B cell (primary cell): Measurements from ENCODE around the gene CST7. TPM values are rescaled to one million over a fixed set of nuclear protein-coding genes. Genes with fewer than 3 reads are reported as not detected.

Experiments
- ATAC-seq: fragments of 200-7000 bp; cut with Tn5 transposase; one replicate; pipeline ENCODE4 v1.10.0; 2021; ENCODE audit warnings: low read depth, mild to moderate bottlenecking, moderate number of reproducible peaks, moderate library complexity
- CTCF ChIA-PET: fragments of 350-600 bp; sonication (Branson Sonifier 250); formaldehyde crosslinking; loops from one replicate; lab custom pipeline; 2021; ENCODE audit warnings: antibody characterized with exemption, inconsistent platforms; lab: Charles Lee
- POLR2A ChIA-PET: fragments of 350-600 bp; sonication (Branson Sonifier 250); formaldehyde crosslinking; loops from one replicate; lab custom pipeline; 2021; ENCODE audit warnings: antibody characterized with exemption; lab: Charles Lee
- DNase-seq: peaks from one replicate; pipeline ENCODE4 v3.0.0; 2013
- H2AFZ ChIP-seq: 2 replicates; pipeline ENCODE4 v1.6.1; 2012; ENCODE audit warnings: mild to moderate bottlenecking, low read depth, low read length; ENCODE audit not compliant: insufficient read depth, poor library complexity, severe bottlenecking
- H3K27ac ChIP-seq, 2 donors: 1 replicate in 1 of 2; 2 replicates in 1 of 2; pipeline ENCODE4 v1.5.1; 2012 to 2013; ENCODE audit warnings: low read length in 2 of 2, mild to moderate bottlenecking in 2 of 2, moderate library complexity in 1 of 2
- H3K27me3 ChIP-seq, 4 experiments: fragments of 200-600 bp in 1 of 4; sonication (generic) in 1 of 4; replicated peaks in 1 of 4; 1 replicate in 2 of 4; 2 replicates in 2 of 4; pipeline versions ENCODE4 v1.6.1 to v1.7.0; 2013 to 2016; ENCODE audit warnings: low read length in 3 of 4, mild to moderate bottlenecking in 2 of 4, mixed read lengths in 1 of 4, moderate library complexity in 1 of 4; ENCODE audit not compliant: insufficient read depth in 4 of 4, control insufficient read depth in 3 of 4; ENCODE audit errors: control extremely low read depth in 1 of 4
- H3K36me3 ChIP-seq, 2 experiments: replicated peaks in 1 of 2; 1 replicate in 1 of 2; 2 replicates in 1 of 2; pipeline versions ENCODE4 v1.6.1 to v1.7.1; 2013; ENCODE audit warnings: low read length in 1 of 2; ENCODE audit not compliant: insufficient read depth in 2 of 2, control insufficient read depth in 1 of 2; ENCODE audit errors: control extremely low read depth in 1 of 2, extremely low read depth in 1 of 2
- H3K4me1 ChIP-seq, 2 donors: fragments of 200-600 bp in 1 of 2; sonication (generic) in 1 of 2; 1 replicate in 1 of 2; 2 replicates in 1 of 2; pipeline versions ENCODE4 v1.5.1 to v1.6.1; 2013 to 2017; ENCODE audit warnings: low read length in 2 of 2; ENCODE audit not compliant: control insufficient read depth in 2 of 2, insufficient read depth in 2 of 2
- H3K4me2 ChIP-seq: replicated peaks from 2 replicates; pipeline ENCODE3; 2012; ENCODE audit warnings: mild to moderate bottlenecking, low read depth, low read length; ENCODE audit not compliant: poor library complexity, severe bottlenecking
- H3K4me3 ChIP-seq, 5 experiments: fragments of 200-600 bp in 1 of 5; sonication (generic) in 1 of 5; 1 replicate in 3 of 5; 2 replicates in 2 of 5; pipeline versions ENCODE4 v1.5.1 to v1.7.0; 2011 to 2016; ENCODE audit warnings: low read length in 4 of 5, mild to moderate bottlenecking in 4 of 5, low read depth in 2 of 5, control low read depth in 1 of 5, moderate library complexity in 1 of 5; ENCODE audit not compliant: insufficient read depth in 1 of 5; ENCODE audit errors: control extremely low read depth in 1 of 5, extremely low read depth in 1 of 5
- H3K79me2 ChIP-seq: fragments of 200-600 bp; sonication (generic); one replicate; pipeline ENCODE4 v1.6.0; 2016; ENCODE audit warnings: low read length; ENCODE audit not compliant: control insufficient read depth, insufficient read depth
- H3K9ac ChIP-seq: fragments of 200-600 bp; sonication (generic); 2 replicates; pipeline ENCODE4 v1.6.1; 2017; ENCODE audit warnings: mild to moderate bottlenecking, low read length, moderate library complexity
- H3K9me3 ChIP-seq, 3 donors: one replicate each; pipeline versions ENCODE4 v1.6.1 to v1.7.1; 2013; ENCODE audit warnings: low read length in 2 of 3; ENCODE audit not compliant: control insufficient read depth in 2 of 3, insufficient read depth in 1 of 3; ENCODE audit errors: control extremely low read depth in 1 of 3
- H4K20me1 ChIP-seq: 2 replicates; pipeline ENCODE4 v1.6.0; 2012; ENCODE audit warnings: mild to moderate bottlenecking, low read length; ENCODE audit not compliant: insufficient read depth, control insufficient read depth, poor library complexity, severe bottlenecking
- H3K27ac Mint-ChIP-seq: one replicate; pipeline ENCODE4 v1.8.0; 2021; ENCODE audit warnings: mixed read lengths
- H3K27me3 Mint-ChIP-seq: one replicate; pipeline ENCODE4 v1.8.0; 2021; ENCODE audit warnings: mixed read lengths
- H3K4me1 Mint-ChIP-seq: one replicate; pipeline ENCODE4 v1.8.0; 2021; ENCODE audit warnings: mixed read lengths
- H3K4me3 Mint-ChIP-seq: one replicate; pipeline ENCODE4 v1.8.0; 2021; ENCODE audit warnings: mixed read lengths
- H3K9me3 Mint-ChIP-seq: one replicate; pipeline ENCODE4 v1.8.0; 2022; ENCODE audit warnings: mixed read lengths; ENCODE audit not compliant: insufficient read depth
- CTCF ChIP-seq: fragments of 200-600 bp; IDR thresholded peaks from one replicate; pipeline ENCODE4 v1.8.0; 2022; ENCODE audit warnings: antibody characterized with exemption, mild to moderate bottlenecking
- EZH2 ChIP-seq: IDR thresholded peaks from 2 replicates; pipeline ENCODE4 v1.6.1; 2012; ENCODE audit warnings: borderline replicate concordance, low read depth, mild to moderate bottlenecking, moderate library complexity, low read length; ENCODE audit not compliant: insufficient read depth, poor library complexity, severe bottlenecking
- WGBS: methylation state at CpG from one replicate; pipeline ENCODE4 v1.1.5; 2013; ENCODE audit warnings: missing lambda C conversion rate; ENCODE audit not compliant: insufficient coverage; 5-methylcytosine and 5-hydroxymethylcytosine counted together
- intact Hi-C: fragments of 100-400 bp; cut with micrococcal nuclease; formaldehyde crosslinking; loops from one replicate; pipeline ENCODE4 v1.10.0; 2022
- polyA plus RNA-seq: library from polyadenylated mRNA; depleted of rRNA; stranded (reverse); fragments of >200 nt; gene quantifications from 2 replicates; pipeline ENCODE4 v1.2.3, GENCODE V29; 2012
- total RNA-seq, 2 donors: library from RNA; stranded (reverse); fragments of 120-200 nt in 1 of 2; gene quantifications; 1 replicate in 1 of 2; 2 replicates in 1 of 2; pipeline versions ENCODE4 v1.2.3 to v1.2.4, GENCODE V29; 2013 to 2022

Gene CST7
- total and polyA plus RNA-seq, 2 donors (not counting 1 experiment from before 2014, with no cell fraction given), result 0.94 to 3.4 TPM

GRCh38 chr20:24977797-24978196 is 28.7 kb downstream of the CST7 start:
- H3K9ac ChIP-seq, result no peak overlapping the region
- Mint-ChIP-seq H3K4me3 (no peak overlapping the region), H3K9me3 (peaks cover 8% of the 10 kb centered on the region), H3K4me1 (peaks cover 5% of the 10 kb centered on the region), H3K27me3 (no peaks in the 10 kb centered on the region), H3K27ac (no peak overlapping the region)
- H3K4me3 ChIP-seq, result no peak overlapping the region
- H3K27me3 ChIP-seq, result no peaks in the 10 kb centered on the region
- no peak overlapping the region for H3K4me2 ChIP-seq
- no peaks in the 10 kb centered on the region for H4K20me1 ChIP-seq
- peaks cover 0 to 9% of the 10 kb centered on the region in 2 donors for H3K4me1 ChIP-seq
- CTCF ChIA-PET, result no interaction called here
- peaks cover 3 to 18% (median 5%) of the 10 kb centered on the region in 3 donors for H3K9me3 ChIP-seq
- H3K79me2 ChIP-seq, result peaks cover 25% of the 10 kb centered on the region
- ATAC-seq, result no peak
- intact Hi-C loops, result no loop called here
- DNase-seq, result no peak
- no peak overlapping the region for H3K27ac ChIP-seq
- peaks cover 19 to 43% of the 10 kb centered on the region in 2 experiments for H3K36me3 ChIP-seq
- no peak for TF ChIP-seq EZH2
- TF ChIP-seq CTCF, result no peak
- POLR2A ChIA-PET, result no interaction called here
- 96% methylated on average over 3 of the region's 3 CpGs for WGBS
- no peak overlapping the region for H2AFZ ChIP-seq

DNA sequence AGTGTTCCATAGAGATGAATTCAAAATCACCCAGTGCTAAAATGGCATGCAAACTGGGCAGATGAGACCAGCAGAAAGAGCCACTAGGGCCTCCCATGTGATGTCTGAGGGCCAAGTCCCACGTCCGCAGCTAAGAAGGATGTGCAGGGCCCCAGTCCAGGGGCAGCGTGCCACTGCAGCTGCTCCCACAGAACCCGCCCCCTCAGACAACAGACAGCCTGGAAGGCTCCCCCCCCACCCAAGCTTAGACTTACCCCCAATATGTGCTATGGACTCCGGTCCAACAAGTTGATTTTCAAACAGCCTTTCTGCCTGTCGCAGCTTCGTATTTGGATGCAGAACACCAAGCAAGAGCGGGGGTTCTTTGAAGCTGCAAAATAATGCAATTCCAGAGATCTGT is 29.4 kb downstream of the CST7 start:
- Mint-ChIP-seq H3K9me3 (peaks cover 8% of the 10 kb centered on the region), H3K27me3 (no peaks in the 10 kb centered on the region), H3K27ac (no peak overlapping the region), H3K4me1 (peaks cover 5% of the 10 kb centered on the region), H3K4me3 (no peak overlapping the region)
- WGBS, result 97% methylated on average over 4 of the region's 8 CpGs
- no peak for TF ChIP-seq CTCF
- no peak for TF ChIP-seq EZH2
- H3K36me3 ChIP-seq, result peaks cover 17 to 42% of the 10 kb centered on the region in 2 experiments
- no peak overlapping the region for H3K9ac ChIP-seq
- intact Hi-C loops, result no loop called here
- peaks cover 25% of the 10 kb centered on the region for H3K79me2 ChIP-seq
- H4K20me1 ChIP-seq, result no peaks in the 10 kb centered on the region
- no peak overlapping the region for H2AFZ ChIP-seq
- H3K9me3 ChIP-seq, result peaks cover 3 to 18% (median 5%) of the 10 kb centered on the region in 3 donors
- DNase-seq (no peak), ATAC-seq (no peak)
- no peak overlapping the region for H3K4me2 ChIP-seq
- H3K4me1 ChIP-seq, result peaks cover 0 to 9% of the 10 kb centered on the region in 2 donors
- H3K27me3 ChIP-seq, result no peaks in the 10 kb centered on the region
- no peak overlapping the region for H3K4me3 ChIP-seq
- ChIA-PET POLR2A (no interaction called here), CTCF (no interaction called here)
- no peak overlapping the region for H3K27ac ChIP-seq
